Measurements from ENCODE around the gene WTIP. TPM values are rescaled to one million over a fixed set of nuclear protein-coding genes. Genes with fewer than 3 reads are reported as not detected.
"Not testable (repeated sequence)": the region's sequence is repeated elsewhere in the genome, so short reads cannot be mapped to it uniquely, and the experiment has no call there.

WTIP gene
- polyA plus RNA-seq, 6 donors from 2014 or later = 0.01 TPM; not detected in 5

- Mint-ChIP-seq H3K4me1 (no peaks in the 10 kb centered on the region), H3K9me3 (no peaks in the 10 kb centered on the region), H3K36me3 (peaks cover 10 to 23% of the 10 kb centered on the region in 2 donors), H3K27me3 (no peaks in the 10 kb centered on the region), H3K4me3 (no peak overlapping the region), H3K27ac (peak overlapping the region in 1 of 6 donors; percentile 39)
- no peak for DNase-seq
- ATAC-seq (ENCODE audit: low read depth in 2 of 2) = no peak
Observed at GRCh38 chr19:34468409-34468808, 13.1 kb upstream of the WTIP start.

DNA sequence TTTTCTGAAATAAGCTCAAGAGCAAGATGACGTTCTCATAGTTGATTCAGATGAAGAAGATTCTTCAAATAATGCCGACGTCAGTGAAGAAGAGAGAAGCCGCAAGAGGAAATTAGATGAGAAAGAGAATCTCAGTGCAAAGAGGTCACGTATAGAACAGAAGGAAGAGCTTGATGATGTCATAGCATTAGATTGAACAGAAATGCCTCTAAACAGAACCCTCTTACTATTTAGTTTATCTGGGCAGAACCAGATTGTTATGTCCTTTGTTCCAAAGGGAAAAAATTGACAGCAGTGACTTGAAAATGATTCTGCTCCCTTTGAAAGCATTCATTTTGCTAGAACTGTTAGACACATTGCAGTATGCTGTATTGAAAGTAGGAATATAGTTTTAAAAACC lies 12.5 kb upstream of the WTIP start:
- H3K4me3 Mint-ChIP-seq; ATAC-seq (ENCODE audit: low read depth in 2 of 2); H3K4me1 Mint-ChIP-seq; H3K9me3 Mint-ChIP-seq; H3K27me3 Mint-ChIP-seq; DNase-seq: not testable (repeated sequence)
- peaks cover 10 to 23% of the 10 kb centered on the region in 2 donors for H3K36me3 Mint-ChIP-seq
- peak overlapping the region in 2 of 6 donors; percentile 22 to 37 for H3K27ac Mint-ChIP-seq

DNA sequence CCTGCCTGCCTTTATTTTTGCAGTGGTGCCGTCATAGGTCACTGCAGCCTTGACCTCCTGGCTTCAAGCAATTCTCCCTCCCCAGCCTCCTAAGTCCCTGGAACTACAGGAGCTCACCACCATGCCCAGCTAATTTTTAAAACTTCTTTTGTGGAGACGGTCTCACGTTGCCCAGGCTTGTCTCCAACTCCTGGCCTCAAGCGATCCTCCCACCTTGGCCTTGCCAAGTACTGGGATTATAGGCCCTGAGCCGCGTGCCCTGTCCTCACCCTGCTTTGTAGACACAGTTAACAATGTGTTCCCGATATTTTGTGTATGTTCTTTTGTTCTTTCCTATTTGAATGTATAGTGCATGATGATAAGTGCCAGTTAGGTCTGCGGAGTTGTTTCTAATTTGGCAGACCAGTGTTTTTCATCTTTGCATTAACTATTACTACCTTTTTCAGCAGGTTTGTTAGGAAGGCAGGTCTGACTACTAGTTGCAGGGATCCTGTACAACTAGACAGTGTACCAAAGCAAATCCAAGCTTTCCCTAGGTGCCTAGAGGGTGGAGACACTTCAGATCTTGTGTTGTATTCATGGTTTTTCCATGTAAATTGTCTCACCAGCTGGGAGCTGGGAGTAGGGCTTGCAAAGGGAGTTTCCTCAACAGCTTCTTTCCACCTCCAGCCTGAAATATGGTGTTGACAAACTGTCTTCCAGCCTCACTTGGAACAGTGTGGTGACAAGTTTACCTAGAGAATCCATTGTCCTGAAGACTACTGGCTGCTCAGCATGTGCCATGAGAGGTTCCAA lies 9.5 kb upstream of the WTIP start:
- Mint-ChIP-seq H3K4me3 (no peak overlapping the region), H3K27ac (peak overlapping the region in 4 of 6 donors; percentile 13 to 80 (median 41)), H3K4me1 (no peaks in the 10 kb centered on the region), H3K9me3 (no peaks in the 10 kb centered on the region), H3K27me3 (no peaks in the 10 kb centered on the region), H3K36me3 (peaks cover 10 to 23% of the 10 kb centered on the region in 2 donors)
- ATAC-seq (ENCODE audit: low read depth in 2 of 2) (no peak), DNase-seq (no peak)

DNA sequence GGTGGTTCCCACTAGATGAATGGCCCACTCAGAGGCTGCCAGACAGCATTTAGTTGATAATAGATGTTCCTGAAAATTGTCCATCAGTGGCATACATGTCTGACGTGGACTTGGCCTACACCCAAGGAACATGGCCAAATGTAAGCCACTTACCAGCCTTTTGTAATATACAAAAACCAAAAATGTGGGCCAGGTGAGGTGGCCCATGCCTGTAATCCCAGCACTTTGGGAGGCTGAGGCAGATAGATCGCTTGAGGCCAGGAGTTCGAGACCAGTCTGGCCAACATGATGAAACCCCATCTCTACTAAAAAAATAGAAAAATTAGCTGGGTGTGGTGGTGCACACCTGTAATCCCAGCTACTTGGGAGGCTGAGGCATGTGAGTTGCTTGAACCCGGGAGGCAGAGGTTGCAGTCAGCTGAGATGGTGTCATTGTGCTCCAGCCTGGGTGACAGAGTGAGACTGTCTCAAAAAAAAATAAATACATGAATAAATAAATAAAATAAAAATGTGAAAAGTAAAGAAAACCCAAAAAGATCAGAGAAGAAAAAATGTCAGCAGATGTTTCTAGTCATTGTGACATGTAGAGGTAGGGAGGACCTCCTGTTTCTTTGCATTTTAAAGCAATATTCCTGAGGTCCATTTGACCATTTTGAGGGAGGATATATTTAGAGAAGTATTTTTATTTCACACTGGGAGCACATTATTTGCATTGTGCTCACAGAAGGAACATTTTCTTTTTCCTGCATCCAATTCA lies 7.1 kb upstream of the WTIP start:
- DNase-seq (no peak), ATAC-seq (ENCODE audit: low read depth in 2 of 2) (no peak)
- Mint-ChIP-seq H3K36me3 (peaks cover 6 to 15% of the 10 kb centered on the region in 2 donors), H3K27me3 (peaks cover 0 to 7% (median 3%) of the 10 kb centered on the region in 3 donors), H3K4me1 (no peaks in the 10 kb centered on the region), H3K4me3 (no peak overlapping the region), H3K27ac (no peak overlapping the region), H3K9me3 (no peaks in the 10 kb centered on the region)

DNA sequence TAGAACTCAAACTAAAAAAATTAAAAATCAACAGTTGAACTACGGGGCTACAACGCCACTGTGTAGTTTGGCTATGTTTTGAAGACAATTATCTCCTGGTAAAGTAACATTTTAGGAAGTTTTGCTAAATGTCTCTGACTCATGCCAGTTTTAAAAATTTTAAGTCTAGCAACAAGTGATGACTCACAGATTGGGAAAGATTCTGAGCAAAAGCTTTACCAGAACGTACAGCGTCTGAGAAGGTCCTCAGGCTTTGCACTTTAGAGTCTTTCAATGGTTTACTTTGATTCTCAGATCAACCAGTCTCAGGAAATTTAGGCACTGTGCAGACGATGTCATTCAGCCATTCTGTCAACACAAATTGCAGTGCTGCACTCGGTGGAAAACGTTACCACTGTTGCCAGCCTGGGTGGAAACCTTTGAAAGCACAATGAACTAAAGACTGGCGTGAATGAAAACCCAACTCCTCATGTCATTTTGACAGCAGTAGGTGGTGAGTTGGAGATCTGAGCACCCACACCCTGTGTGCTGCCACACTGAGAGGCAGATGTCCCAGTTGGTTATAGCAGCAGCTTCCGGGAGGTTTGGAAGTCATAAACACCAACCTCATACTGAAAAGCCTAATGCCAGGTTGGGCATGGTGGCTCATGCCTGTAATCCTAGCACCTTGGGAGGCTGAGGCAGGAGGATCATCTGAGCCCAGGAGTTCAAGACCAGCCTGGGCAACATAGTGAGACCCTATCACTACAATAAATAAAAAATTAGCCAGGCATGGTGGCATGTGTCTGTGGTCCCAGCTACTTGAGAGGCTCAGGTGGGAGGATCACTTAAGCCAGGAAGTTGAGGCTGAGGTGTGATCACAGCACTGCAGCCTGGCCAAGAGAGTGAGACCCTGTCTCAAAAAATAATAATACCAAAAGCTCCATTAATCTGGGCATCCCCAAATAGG lies 6.3 kb upstream of the WTIP start:
- Mint-ChIP-seq H3K4me1 (no peaks in the 10 kb centered on the region), H3K27me3 (peaks cover 6 to 14% (median 6%) of the 10 kb centered on the region in 3 donors), H3K4me3 (no peak overlapping the region), H3K36me3 (peaks cover 6 to 15% of the 10 kb centered on the region in 2 donors), H3K27ac (peak overlapping the region in 2 of 6 donors; percentile 7 to 32), H3K9me3 (no peaks in the 10 kb centered on the region)
- ATAC-seq (ENCODE audit: low read depth in 2 of 2) (no peak), DNase-seq (no peak)

GRCh38 chr19:34475975-34476594 lies 5.5 kb upstream of the WTIP start:
- H3K4me1 Mint-ChIP-seq = no peaks in the 10 kb centered on the region
- peaks cover 7 to 22% (median 9%) of the 10 kb centered on the region in 3 donors for H3K27me3 Mint-ChIP-seq
- ATAC-seq (ENCODE audit: low read depth in 2 of 2) (no peak), DNase-seq (no peak)
- H3K36me3 Mint-ChIP-seq = peaks cover 6 to 15% of the 10 kb centered on the region in 2 donors
- H3K27ac Mint-ChIP-seq = no peak overlapping the region
- H3K9me3 Mint-ChIP-seq = no peaks in the 10 kb centered on the region
- no peak overlapping the region for H3K4me3 Mint-ChIP-seq

DNA sequence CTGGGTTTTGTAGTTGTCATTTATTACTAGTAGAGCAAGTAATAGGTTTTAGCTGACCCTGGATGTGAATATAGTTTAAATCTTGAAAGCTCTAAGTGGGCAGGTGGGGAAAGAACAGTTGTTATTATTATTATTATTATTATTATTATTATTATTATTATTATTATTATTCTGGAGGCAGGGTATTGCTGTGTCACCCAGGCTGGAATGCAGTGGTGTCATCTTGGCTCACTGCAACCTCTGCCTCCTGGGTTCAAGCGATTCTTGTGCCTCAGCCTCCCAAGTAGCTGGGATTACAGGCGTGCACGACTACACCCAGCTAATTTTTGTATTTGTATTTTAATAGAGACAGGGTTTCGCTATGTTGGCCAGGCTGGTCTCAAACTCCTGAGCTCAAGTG lies 3.1 kb upstream of the WTIP start:
- Mint-ChIP-seq H3K27me3 (peaks cover 7 to 32% (median 19%) of the 10 kb centered on the region in 3 donors), H3K4me1 (peaks cover 0 to 10% (median 9%) of the 10 kb centered on the region in 3 donors)
- not testable (repeated sequence) for H3K9me3 Mint-ChIP-seq; H3K4me3 Mint-ChIP-seq; DNase-seq; H3K27ac Mint-ChIP-seq; ATAC-seq (ENCODE audit: low read depth in 2 of 2); H3K36me3 Mint-ChIP-seq

- H3K9me3 Mint-ChIP-seq = peaks cover 0 to 2% (median 0%) of the 10 kb centered on the region in 7 donors
- no peaks in the 10 kb centered on the region for H3K36me3 Mint-ChIP-seq
- no peak overlapping the region for H3K4me3 Mint-ChIP-seq
- ATAC-seq (ENCODE audit: low read depth in 2 of 2) (no peak), DNase-seq (no peak)
- peaks cover 10 to 41% (median 28%) of the 10 kb centered on the region in 3 donors for H3K27me3 Mint-ChIP-seq
- H3K27ac Mint-ChIP-seq = no peak overlapping the region
- peaks cover 0 to 10% (median 10%) of the 10 kb centered on the region in 3 donors for H3K4me1 Mint-ChIP-seq
Observed at GRCh38 chr19:34479396-34479795, 2.2 kb upstream of the WTIP start.

DNA sequence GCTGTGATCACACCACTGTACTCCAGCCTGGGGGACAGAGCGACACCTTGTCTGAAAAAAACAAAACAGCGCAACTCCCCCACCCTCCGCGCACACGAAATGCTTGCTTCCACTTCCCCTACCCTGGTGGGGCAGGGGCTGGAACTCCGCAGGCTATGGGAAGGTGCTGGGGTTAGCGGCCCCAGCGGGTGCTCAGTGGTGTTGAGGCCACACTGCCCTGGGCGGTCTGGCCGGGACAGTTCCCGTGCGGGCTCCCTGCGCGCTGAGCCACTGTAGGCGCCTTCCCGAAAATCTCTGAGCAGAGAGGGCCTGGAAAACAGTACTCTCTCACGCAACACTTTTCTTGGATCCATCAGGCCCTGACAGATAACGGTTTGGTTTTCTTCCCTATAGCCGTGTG lies 1.1 kb upstream of the WTIP start:
- ATAC-seq (ENCODE audit: low read depth in 2 of 2) (no peak), DNase-seq (no peak)
- Mint-ChIP-seq H3K27ac (no peak overlapping the region), H3K9me3 (peaks cover 0 to 2% (median 0%) of the 10 kb centered on the region in 7 donors), H3K4me1 (peaks cover 0 to 10% (median 10%) of the 10 kb centered on the region in 3 donors), H3K27me3 (peaks cover 12 to 45% (median 30%) of the 10 kb centered on the region in 3 donors), H3K36me3 (no peaks in the 10 kb centered on the region), H3K4me3 (peak overlapping the region in 2 of 8 donors; percentile 19 to 29)

GRCh38 chr19:34481861-34482379 lies 362 bp downstream of the WTIP start:
- H3K4me3 Mint-ChIP-seq = no peak overlapping the region
- peaks cover 17 to 59% (median 44%) of the 10 kb centered on the region in 3 donors for H3K27me3 Mint-ChIP-seq
- no peak for ATAC-seq (ENCODE audit: low read depth in 2 of 2)
- no peak overlapping the region for H3K27ac Mint-ChIP-seq
- no peaks in the 10 kb centered on the region for H3K36me3 Mint-ChIP-seq
- H3K4me1 Mint-ChIP-seq = peaks cover 0 to 10% (median 10%) of the 10 kb centered on the region in 3 donors
- peaks cover 0 to 4% (median 0%) of the 10 kb centered on the region in 7 donors for H3K9me3 Mint-ChIP-seq
- no peak for DNase-seq

GRCh38 chr19:34482380-34483250 lies 1.1 kb downstream of the WTIP start:
- H3K36me3 Mint-ChIP-seq = no peaks in the 10 kb centered on the region
- ATAC-seq (ENCODE audit: low read depth in 2 of 2) (peak in 1 of 2 donors; percentile 27), DNase-seq (no peak)
- H3K27ac Mint-ChIP-seq = peak overlapping the region in 1 of 6 donors; percentile 72
- H3K4me3 Mint-ChIP-seq = peak overlapping the region in 7 of 8 donors; percentile 69 to 91 (median 76)
- H3K4me1 Mint-ChIP-seq = peaks cover 0 to 10% (median 10%) of the 10 kb centered on the region in 3 donors
- peaks cover 0 to 4% (median 0%) of the 10 kb centered on the region in 7 donors for H3K9me3 Mint-ChIP-seq
- peaks cover 17 to 66% (median 51%) of the 10 kb centered on the region in 3 donors for H3K27me3 Mint-ChIP-seq

Data from naive B cell (primary cell).